DOHH2 (cell line): Measurements from ENCODE around the gene ELOB.
A peak's percentile ranks its signal among the peaks of the same experiment; 100 is the strongest.

Source experiments
- H3F3A ChIP-seq: fragments of 200-600 bp; sonication (generic), shearing (Covaris generic); 2 replicates; pipeline ENCODE4 v1.6.0; 2016; ENCODE audit warnings: antibody characterized with exemption, mild to moderate bottlenecking; ENCODE audit not compliant: control insufficient read depth, insufficient read depth
- H3K27ac ChIP-seq: fragments of 200-600 bp; sonication (generic); 2 replicates; pipeline ENCODE4 v1.5.1; 2014; ENCODE audit warnings: low read depth, mild to moderate bottlenecking, low read length, moderate library complexity
- H3K27me3 ChIP-seq: fragments of 200-600 bp; sonication (generic); 2 replicates; pipeline ENCODE4 v1.6.1; 2014; ENCODE audit warnings: mild to moderate bottlenecking, low read length, mixed read lengths; ENCODE audit not compliant: control insufficient read depth
- H3K36me3 ChIP-seq: fragments of 200-600 bp; sonication (generic); 2 replicates; pipeline ENCODE4 v1.6.1; 2014; ENCODE audit warnings: mild to moderate bottlenecking, low read length, moderate library complexity, mixed read lengths; ENCODE audit not compliant: control insufficient read depth
- H3K4me1 ChIP-seq: fragments of 200-600 bp; sonication (generic); 2 replicates; pipeline ENCODE4 v1.6.1; 2014; ENCODE audit warnings: mild to moderate bottlenecking, low read length, mixed read lengths; ENCODE audit not compliant: control insufficient read depth
- H3K4me2 ChIP-seq: fragments of 200-600 bp; sonication (generic); 2 replicates; pipeline ENCODE4 v1.6.0; 2014; ENCODE audit warnings: mild to moderate bottlenecking, low read length, moderate library complexity
- H3K4me3 ChIP-seq: fragments of 200-600 bp; sonication (generic); 2 replicates; pipeline ENCODE4 v1.5.1; 2014; ENCODE audit warnings: mild to moderate bottlenecking, low read length, mixed read lengths
- H3K79me2 ChIP-seq: fragments of 200-600 bp; sonication (generic); 2 replicates; pipeline ENCODE4 v1.6.1; 2014; ENCODE audit warnings: mild to moderate bottlenecking, low read length, mixed read lengths; ENCODE audit not compliant: control insufficient read depth
- H3K9me2 ChIP-seq: fragments of 200-600 bp; sonication (generic); replicated peaks from 2 replicates; pipeline ENCODE4 v1.6.1; 2014; ENCODE audit warnings: mild to moderate bottlenecking, low read length, mixed read lengths; ENCODE audit not compliant: control insufficient read depth
- H3K9me3 ChIP-seq: fragments of 200-600 bp; sonication (generic); 2 replicates; pipeline ENCODE4 v1.6.1; 2014; ENCODE audit warnings: antibody characterized with exemption, low read length, mixed read lengths; ENCODE audit not compliant: control insufficient read depth, insufficient read depth
- H4K20me1 ChIP-seq: fragments of 200-600 bp; sonication (generic); 2 replicates; pipeline ENCODE4 v1.6.0; 2014; ENCODE audit warnings: low read depth, mild to moderate bottlenecking, antibody characterized with exemption, low read length, moderate library complexity; ENCODE audit not compliant: control insufficient read depth, insufficient read depth
- CTCF ChIP-seq: fragments of 200-600 bp; sonication (generic); IDR thresholded peaks from one replicate; pipeline ENCODE4 v1.5.1; 2014; ENCODE audit warnings: antibody characterized with exemption, mild to moderate bottlenecking, low read depth, low read length; ENCODE audit not compliant: poor library complexity, severe bottlenecking
- EZH2phosphoT487 ChIP-seq: fragments of 200-600 bp; sonication (generic); IDR thresholded peaks from 2 replicates; pipeline ENCODE4 v1.6.1; 2017; ENCODE audit warnings: borderline replicate concordance, mild to moderate bottlenecking, antibody characterized with exemption, low read length, moderate library complexity, mixed read lengths

The ELOB gene

GRCh38 chr16:2757344-2757743 is 19.7 kb downstream of the ELOB start:
- Histone ChIP-seq H3K9me2 (no peaks in the 10 kb centered on the region), H3K27ac (no peak overlapping the region), H3K36me3 (peaks cover 93% of the 10 kb centered on the region), H4K20me1 (peaks cover 48% of the 10 kb centered on the region), H3K4me2 (no peak overlapping the region), H3K27me3 (no peaks in the 10 kb centered on the region), H3K4me1 (peaks cover 22% of the 10 kb centered on the region), H3K79me2 (peaks cover 99% of the 10 kb centered on the region), H3K4me3 (no peak overlapping the region), H3K9me3 (no peaks in the 10 kb centered on the region), H3F3A (peaks cover 17% of the 10 kb centered on the region; the same call in 1 of the 2 replicates)
- TF ChIP-seq CTCF (no peak), EZH2phosphoT487 (no peak)

GRCh38 chr16:2756288-2757015 is 20.6 kb downstream of the ELOB start:
- Histone ChIP-seq H3K27ac (no peak overlapping the region), H3K4me3 (no peak overlapping the region), H3K9me2 (no peaks in the 10 kb centered on the region), H3K79me2 (peaks cover 94% of the 10 kb centered on the region), H3K4me2 (no peak overlapping the region), H3K4me1 (peaks cover 23% of the 10 kb centered on the region), H3K36me3 (peaks cover 90% of the 10 kb centered on the region), H4K20me1 (peaks cover 42% of the 10 kb centered on the region), H3F3A (peaks cover 18% of the 10 kb centered on the region; the same call in 1 of the 2 replicates), H3K27me3 (no peaks in the 10 kb centered on the region), H3K9me3 (no peaks in the 10 kb centered on the region)
- TF ChIP-seq CTCF (no peak), EZH2phosphoT487 (no peak)

- Histone ChIP-seq H3K9me3 (no peaks in the 10 kb centered on the region), H4K20me1 (peaks cover 42% of the 10 kb centered on the region), H3K9me2 (no peaks in the 10 kb centered on the region), H3K4me1 (peaks cover 34% of the 10 kb centered on the region), H3K4me2 (peak overlapping the region; percentile 80), H3K79me2 (peaks cover 94% of the 10 kb centered on the region), H3F3A (peaks cover 12% of the 10 kb centered on the region; the same call in 1 of the 2 replicates), H3K36me3 (peaks cover 82% of the 10 kb centered on the region), H3K4me3 (peak overlapping the region; percentile 98), H3K27me3 (no peaks in the 10 kb centered on the region), H3K27ac (no peak overlapping the region)
- TF ChIP-seq CTCF, result no peak
- no peak for TF ChIP-seq EZH2phosphoT487
Observed at GRCh38 chr16:2755158-2755557, 21.9 kb downstream of the ELOB start.
